GM12872 (cell line): ENCODE data around the gene TNIP2.

ENCODE experiments used
- CTCF ChIP-seq: IDR thresholded peaks from 3 replicates; pipeline ENCODE4 v1.5.1; 2011; ENCODE audit warnings: low read depth, mild to moderate bottlenecking, low read length, moderate library complexity; ENCODE audit not compliant: insufficient read depth

The TNIP2 gene

GRCh38 chr4:2799971-2800690 lies 44.0 kb upstream of the TNIP2 start:
- no peak for TF ChIP-seq CTCF

GRCh38 chr4:2799224-2799911 lies 43.2 kb upstream of the TNIP2 start:
- no peak for TF ChIP-seq CTCF

- TF ChIP-seq CTCF = no peak
Observed at GRCh38 chr4:2798399-2799223, 42.5 kb upstream of the TNIP2 start.

GRCh38 chr4:2797545-2798305 lies 41.6 kb upstream of the TNIP2 start:
- no peak for TF ChIP-seq CTCF

- no peak for TF ChIP-seq CTCF
Observed at GRCh38 chr4:2796849-2797544, 40.9 kb upstream of the TNIP2 start.

GRCh38 chr4:2795893-2796848 lies 40.0 kb upstream of the TNIP2 start:
- TF ChIP-seq CTCF = no peak
